ENCODE results near the gene PIPOX.

- TF ChIP-seq POLR2A (IDR thresholded peaks at IDR 0.05; ENCODE audit: low read length): no peak
- TF ChIP-seq GATA1 (IDR thresholded peaks at IDR 0.05; ENCODE audit: low read depth, low read length): no peak
Observed at GRCh38 chr17:29094101-29094708, 51.3 kb downstream of the PIPOX start.
